Activated CD4-positive, alpha-beta T cell treated with anti-CD3 and anti-CD28 coated beads for 48 hours (primary cell): ENCODE measurements around the gene BACE2.
"Not testable (repeated sequence)": the region's sequence is repeated elsewhere in the genome, so short reads cannot be mapped to it uniquely, and the experiment has no call there.

Experiments used
- DNase-seq: peaks from one replicate; pipeline ENCODE4 v3.0.0-alpha.2; 2020

The BACE2 gene

DNA sequence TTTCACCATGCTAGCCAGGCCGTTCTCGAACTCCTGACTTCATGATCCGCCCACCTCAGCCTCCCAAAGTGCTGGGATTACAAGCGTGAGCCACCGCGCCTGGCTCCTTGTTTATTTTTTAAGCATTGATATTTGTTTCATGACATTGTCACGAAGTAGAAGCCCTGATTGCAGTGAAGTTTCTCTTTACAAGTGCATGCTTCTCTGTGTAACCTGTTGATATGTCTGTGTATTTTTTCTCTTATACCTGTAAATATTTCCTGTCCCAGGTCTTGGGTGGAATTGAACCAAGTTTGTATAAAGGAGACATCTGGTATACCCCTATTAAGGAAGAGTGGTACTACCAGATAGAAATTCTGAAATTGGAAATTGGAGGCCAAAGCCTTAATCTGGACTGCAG lies 75.1 kb downstream of the BACE2 start:
- no peak for DNase-seq

DNA sequence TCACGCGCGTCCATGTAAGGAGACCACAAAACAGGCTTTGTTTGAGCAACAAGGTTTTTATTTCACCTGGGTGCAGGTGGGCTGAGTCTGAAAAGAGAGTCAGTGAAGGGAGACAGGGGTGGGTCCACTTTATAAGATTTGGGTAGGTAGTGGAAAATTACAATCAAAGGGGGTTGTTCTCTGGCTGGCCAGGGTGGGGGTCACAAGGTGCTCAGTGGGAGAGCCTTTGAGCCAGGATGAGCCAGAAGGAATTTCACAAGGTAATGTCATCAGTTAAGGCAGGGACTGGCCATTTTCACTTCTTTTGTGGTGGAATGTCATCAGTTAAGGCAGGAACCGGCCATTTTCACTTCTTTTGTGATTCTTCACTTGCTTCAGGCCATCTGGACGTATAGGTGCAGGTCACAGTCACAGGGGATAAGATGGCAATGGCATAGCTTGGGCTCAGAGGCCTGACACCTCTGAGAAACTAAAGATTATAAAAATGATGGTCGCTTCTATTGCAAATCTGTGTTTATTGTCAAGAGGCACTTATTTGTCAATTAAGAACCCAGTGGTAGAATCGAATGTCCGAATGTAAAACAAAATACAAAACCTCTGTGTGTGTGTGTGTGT lies 76.4 kb downstream of the BACE2 start:
- DNase-seq, result not testable (repeated sequence)

DNA sequence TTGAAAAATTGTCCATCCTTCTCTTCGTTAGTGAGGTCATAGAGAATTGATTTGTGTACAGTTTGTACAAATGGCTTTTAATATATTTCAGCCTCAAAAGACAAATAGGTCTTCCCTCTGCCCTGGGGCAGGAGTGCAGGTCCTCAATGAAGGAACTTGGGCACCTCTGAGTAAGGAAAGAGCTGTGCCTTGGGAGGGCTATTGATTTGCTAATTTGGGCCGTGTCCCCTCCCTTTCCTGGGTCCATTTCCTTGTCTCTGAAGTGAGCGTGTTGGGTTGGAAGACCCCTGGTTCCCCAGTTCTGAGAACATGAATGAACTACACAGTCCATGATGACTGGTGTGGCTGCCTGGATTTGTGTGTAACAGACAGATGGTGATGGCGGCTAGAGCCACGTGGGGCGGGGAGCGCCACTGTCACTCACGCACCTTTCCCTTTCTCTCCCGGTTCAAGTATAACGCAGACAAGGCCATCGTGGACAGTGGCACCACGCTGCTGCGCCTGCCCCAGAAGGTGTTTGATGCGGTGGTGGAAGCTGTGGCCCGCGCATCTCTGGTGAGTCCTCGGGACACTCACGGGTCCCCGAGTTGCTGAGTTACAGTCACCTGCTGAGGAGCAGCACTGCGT lies 77.7 kb downstream of the BACE2 start:
- DNase-seq, result no peak

DNA sequence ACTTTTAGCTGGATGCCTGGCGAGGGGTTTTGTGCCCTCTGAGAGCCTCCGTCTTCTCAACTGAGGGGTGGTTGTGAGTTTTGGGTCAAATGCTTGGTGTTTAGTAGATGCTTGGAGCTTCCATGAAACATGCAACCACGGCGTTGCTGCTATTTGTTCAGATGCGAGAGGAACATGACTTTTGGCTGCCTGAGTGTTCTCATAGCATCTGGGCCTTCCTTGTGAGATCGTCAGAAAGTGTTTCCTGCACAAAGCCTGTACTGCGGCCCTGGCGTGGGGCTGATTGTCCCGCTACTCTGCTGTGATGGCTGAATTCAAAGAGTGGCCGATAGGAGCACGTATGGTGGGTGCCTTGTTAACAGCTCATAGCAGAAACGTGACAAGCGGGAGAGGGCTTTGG lies 78.8 kb downstream of the BACE2 start:
- DNase-seq, result no peak

DNA sequence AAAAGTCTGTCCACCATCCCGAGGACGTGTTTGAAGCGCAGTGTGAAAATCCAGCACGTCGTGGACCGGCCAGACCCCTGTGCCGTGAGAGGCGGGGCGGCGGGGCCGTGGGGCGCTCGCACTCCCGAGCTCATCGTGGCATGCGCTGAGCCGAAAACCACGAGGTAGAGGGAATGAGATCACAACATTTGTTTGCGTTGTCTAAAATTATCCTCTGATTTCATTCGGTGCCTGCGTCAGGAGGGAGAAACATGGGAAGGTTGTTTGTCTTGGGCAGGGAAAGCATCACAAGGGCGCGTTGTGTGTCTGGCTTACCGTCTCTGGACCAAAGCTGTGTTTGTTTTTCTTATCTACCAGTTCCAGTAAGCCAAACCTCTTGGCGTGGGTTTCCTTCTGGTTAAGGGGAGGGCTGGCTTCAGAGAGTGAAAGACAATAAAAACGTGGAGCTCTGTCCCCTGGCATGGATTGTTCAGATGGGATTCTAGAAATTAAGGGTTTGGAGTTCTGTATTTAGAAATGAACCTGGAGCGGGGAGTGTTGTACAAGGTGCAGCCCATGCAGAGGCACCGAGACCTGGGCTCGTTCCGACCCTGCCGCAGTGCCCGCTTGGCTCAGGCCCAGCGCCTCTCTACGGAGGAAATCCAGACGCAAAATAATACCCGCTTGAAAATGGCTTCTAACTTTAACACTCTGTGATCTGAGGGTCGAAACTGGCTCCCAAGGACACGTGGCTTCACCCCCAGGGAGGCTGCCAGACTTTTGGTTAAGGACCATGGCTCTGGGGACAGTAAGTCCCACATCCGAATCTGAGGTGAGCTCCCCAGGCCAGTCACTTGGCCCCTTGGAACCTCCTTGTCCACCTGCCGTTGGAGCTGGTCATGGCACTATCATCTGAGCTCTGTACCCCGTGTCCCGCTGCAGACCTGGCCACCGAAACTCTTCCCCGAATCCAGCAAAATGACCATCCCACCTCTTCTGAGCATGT lies 79.9 kb downstream of the BACE2 start:
- no peak for DNase-seq

DNA sequence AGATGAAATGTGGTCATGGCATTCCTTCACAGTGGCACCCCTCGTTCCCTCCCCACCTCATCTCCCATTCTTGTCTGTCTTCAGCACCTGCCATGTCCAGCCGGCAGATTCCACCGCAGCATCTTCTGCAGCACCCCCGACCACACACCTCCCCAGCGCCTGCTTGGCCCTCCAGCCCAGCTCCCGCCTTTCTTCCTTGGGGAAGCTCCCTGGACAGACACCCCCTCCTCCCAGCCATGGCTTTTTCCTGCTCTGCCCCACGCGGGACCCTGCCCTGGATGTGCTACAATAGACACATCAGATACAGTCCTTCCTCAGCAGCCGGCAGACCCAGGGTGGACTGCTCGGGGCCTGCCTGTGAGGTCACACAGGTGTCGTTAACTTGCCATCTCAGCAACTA lies 81.5 kb downstream of the BACE2 start:
- no peak for DNase-seq

DNA sequence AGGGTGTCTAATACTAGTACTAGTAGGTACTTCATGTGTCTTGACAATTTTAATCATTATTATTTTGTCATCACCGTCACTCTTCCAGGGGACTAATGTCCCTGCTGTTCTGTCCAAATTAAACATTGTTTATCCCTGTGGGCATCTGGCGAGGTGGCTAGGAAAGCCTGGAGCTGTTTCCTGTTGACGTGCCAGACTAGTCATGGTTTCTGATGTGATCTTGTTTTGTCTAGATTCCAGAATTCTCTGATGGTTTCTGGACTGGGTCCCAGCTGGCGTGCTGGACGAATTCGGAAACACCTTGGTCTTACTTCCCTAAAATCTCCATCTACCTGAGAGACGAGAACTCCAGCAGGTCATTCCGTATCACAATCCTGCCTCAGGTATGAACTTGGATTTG lies 82.6 kb downstream of the BACE2 start:
- no peak for DNase-seq

DNA sequence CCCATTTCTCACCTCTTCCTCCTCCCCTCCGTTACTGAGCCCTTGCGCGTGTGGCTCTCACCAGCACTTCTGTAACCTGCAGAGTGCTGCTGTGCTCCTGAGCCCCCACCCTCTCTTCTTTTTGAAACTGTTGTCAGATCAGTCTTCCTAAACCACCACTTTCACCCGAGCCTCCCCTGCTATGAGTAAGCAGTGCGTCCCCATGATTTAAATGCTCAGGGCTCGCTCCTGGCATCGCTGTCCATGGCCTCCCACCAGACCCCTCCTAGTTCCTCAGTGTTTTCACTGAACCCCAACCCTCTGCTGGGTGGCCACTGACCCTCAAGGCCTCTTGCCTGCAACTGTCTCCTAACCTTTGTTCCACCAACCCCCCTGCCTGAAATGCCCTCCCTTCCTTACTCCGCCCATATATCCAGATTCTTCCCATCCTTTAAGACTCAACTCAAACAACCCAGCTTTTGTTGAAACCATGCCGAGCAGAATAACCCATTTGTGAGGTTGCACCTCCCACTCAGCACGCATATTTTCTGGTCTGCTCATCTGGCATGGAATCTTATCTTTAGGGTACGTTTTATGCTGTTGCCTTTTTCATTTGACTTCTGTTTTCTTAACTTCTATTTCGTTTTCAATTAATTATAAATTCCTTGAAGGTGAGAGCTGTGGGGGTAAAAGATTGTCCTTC lies 84.1 kb downstream of the BACE2 start:
- no peak for DNase-seq

DNA sequence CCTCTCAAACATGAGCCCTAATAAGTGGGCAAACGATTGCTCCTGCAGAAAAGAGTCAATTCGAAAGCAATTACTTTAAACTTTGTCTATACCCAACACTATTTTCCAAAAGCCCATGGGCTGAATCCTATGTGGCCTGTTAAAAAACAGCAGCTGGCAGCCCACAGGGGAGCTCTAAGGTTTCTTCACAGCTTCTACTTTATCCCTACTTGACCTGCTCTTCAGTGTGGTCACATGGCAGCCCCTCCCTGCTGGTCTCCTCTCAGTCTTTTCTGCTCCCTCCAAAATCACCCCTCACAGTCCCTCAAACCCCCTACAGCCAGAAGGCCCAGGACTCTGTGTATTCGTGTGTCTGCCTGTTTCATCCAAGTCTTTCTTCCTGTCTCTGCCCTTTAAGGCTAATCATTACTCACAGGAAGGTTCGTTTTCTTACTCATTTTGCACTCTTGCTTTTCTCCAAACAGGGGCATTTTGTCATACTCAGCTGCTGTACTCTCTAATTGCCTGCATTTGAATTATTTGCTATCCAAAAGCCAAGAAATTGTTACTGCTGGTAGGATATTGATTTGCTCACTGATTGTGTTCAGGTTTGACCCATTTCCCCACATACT lies 86.2 kb downstream of the BACE2 start:
- no peak for DNase-seq

DNA sequence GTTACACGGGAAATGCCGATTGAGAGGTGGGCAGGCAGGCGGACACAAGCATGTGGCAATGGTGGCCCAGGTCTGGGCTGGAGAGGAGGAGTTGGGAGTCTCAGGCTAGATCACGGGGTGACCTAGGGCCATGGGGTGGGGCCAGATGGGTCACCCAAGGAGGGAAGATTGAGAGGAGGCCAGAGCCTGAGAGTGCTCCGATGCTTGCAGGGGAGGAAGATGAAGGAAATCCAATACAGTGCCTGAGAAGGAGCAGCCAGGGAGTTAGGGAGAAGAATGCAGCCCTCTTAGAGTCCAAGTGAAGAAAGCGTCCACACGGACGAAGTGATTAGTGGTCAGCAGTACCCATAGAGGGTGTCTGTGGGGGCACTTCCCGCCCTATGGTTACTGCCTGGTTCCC lies 87.2 kb downstream of the BACE2 start:
- DNase-seq, result no peak

DNA sequence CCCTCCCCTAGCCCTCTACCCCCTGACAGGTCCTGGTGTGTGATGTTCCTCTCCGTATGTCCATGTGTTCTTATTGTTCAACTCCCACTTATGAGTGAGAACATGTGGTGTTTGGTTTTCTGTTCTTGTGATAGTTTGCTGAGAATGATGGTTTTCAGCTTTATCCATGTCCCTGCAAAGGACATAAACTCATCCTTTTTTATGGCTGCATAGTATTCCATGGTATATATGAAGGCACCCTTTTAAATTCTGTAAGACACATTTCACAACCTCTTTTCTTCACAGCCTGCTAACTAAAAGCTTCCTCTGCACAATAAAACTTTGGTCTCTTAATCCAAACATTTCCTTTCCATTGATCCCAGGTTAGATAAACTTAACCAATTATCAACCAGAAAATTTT lies 88.3 kb downstream of the BACE2 start:
- not testable (repeated sequence) for DNase-seq

DNA sequence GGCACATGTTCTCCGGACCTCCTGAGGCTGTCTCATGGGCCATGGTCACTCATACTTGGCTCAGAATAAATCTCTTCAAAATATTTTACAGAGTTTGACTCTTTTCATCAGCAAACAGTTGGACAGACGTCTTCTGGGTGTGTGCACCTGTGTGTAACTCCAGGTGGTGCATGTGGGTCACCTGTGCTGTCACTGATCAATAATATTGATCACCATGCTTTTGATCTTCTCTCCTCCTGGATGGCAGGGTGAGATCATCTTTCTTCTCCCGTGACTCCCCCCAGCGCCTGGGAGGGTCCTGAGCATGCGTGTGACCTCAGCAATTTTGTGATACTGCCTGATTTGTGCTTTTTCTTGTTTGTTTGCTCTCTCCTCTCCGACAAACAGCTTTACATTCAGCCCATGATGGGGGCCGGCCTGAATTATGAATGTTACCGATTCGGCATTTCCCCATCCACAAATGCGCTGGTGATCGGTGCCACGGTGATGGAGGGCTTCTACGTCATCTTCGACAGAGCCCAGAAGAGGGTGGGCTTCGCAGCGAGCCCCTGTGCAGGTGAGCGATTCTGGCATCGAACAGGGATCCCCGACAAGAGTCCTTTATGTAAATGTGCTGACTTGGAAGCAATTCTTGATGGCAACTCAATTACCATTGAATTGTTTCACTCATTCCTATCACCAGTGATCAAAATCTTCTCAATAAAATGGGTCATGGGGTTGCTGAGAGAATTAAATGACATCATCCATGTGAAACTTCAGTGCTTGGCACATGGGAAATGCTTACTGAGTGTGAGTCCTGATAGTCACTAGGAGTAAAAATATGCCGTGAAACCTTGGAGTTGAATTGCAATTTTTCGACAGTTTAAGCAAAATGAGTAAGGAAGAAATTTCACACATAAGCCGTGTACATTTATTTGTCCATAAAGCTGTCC lies 89.1 kb downstream of the BACE2 start:
- no peak for DNase-seq

DNA sequence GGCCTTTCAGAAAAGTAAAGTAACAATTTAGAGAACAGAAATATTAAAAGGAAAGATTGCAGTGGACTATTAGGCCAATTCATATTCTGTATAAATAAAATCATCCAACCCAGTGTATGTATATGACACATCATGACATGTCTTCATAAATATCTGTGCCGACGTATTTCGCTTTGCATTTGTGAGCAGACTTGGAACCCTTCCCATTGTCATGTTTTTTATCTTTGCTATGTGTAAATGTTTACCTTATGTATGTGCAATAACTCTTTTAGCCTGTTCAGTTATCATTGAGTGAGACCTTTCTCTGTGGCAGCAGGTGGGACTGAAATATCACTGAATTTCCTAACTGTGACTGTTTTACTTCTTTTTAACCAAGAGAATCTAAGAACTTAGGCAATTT lies 90.7 kb downstream of the BACE2 start:
- DNase-seq, result no peak

DNA sequence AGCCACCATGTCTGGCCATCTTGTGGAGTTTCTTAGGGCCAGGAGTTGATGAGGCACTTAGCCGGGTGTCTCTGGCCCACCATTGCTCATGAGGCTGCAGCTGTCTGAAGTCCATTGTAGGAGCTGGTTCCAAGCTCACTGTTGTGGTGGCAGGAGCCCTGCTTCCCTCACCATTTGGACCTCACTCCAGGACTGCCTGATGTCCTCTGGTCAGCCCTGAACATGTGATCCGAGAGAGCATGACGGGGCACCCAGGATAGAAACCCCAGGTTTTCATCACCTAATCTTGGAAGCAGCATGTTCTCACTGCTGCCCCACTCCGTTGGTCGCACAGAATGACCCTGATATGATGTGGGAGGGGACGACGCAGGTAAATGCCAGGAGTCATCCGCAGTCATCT lies 92.5 kb downstream of the BACE2 start:
- no peak for DNase-seq

DNA sequence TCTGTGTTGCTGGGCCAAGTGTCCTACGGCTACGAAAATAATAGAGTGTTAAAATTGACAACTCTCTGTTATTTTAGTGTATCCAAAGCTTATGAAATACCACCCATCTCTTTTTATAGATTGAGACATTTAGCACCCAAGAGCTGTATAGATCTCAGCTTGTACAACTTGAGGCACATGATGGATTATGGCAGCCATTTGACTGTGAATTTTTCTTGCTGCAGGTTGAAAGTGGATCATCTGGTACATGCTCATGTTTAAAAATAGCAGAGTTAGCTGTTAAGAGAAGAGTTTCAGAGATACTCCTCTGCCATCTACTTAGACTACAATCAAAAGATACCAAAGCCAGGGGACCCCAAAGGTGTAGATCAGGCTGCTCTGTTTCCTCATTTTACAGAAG lies 99.4 kb downstream of the BACE2 start:
- no peak for DNase-seq

DNA sequence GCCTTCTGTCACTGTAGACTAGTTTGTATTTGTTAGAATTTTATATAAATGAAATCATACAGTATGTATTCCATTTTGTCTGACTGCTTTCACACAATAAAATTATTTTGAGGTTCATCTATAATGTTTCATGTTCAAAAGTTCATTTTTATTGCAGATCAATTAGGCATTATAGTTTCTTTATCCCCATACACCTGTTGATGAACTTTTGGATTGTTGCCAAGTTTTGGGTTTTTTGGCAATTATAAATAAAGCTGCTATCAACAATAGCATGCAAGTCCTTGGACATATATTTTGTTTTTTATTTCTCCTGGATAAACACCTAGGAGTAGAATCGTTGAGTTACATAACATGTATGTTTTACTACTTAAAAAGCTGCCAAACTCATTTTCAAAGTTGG lies 101.6 kb downstream of the BACE2 start:
- no peak for DNase-seq

DNA sequence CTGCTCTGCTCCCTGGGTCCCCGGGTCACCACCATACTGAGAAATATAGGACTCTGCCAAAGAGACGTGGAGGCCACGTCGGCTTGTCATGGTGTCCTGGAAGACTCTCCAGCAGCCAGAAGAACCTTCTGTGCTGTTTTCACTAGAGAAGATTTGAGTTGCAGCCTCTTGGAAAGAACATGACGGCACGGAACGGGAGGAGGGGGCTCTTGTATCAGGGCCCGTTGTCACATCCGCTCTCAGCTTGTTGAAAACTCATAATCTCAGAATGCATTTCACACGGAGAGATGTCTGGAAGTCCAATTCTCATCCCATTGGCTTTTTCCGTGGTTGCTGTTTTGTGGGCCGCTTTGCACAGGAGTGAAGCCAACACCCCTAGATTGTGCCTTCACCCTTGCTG lies 109.2 kb downstream of the BACE2 start:
- DNase-seq, result no peak

DNA sequence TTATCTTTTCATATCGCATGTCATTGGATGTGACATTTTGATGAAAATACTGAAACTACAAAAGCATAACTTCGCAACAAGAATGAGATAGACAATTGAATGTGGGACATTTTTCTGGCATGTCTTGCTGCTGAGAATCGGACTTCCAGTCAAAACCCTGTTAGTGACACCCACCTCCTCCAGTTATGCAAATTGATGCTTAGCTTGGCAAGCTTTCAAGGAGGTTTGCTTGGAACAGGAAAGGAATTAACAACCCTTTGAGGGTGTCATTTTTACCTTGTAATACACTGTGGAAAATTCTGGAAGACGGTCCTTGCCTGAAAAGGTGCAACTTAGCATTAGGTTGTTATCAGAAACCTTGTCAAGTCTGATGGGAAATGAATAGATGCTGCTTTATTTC lies 109.9 kb downstream of the BACE2 start:
- DNase-seq, result no peak

DNA sequence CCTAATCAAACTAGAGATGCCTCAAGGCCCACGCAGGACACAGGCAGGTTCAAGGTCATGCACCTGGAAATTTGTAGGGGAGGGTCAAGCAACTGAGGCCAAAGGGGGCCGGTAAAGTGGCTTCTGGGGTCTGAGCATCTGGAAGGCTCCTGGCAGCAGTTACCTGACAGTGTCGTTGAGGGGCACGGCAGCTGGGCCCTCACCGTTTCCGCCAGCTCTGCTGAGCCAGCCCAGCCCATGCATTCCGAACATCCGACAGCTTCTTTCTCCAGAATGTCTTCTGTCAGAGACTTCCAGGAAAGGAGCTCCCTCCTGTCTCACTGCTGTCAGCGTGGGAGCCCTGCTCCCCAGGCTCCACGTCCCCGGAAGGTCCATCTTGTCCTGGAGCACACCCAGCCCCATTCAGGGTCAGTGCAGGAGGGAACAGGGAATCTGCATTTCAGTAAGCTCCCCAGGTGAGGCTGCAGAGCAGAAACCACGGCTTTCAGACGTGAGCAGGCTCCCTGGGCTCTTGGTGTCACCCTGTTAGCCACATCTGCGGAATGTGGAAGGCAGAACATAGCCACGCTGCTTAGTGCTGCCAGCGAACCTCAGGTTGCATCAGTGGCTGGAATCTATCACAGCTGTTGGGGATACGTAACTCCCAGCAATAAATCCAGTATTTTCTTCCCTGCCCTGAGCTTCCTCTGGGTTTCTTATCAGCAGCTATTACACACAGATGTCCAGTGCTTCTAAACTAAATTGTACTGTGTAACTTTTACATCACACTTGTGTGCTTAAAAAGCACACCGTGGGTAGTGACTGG lies 112.4 kb downstream of the BACE2 start:
- DNase-seq, result no peak

DNA sequence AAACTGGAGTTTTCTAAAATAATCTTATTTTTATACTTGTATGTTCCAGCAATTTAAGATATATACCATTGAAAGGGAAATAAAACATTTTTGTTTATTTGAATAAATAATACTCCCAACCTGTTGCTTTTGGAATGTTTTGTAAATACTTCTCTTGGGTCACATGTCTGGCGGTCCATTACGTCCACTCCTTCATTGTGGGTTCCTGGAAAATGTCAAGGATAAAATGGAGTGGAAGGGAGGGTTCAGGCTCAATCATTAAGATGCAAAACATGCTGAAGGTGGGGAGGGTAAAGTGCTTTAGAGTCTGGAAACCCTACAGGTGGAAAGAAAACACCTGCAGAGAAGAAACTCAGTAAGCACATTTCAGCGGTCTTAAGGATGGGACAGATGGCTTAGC lies 114.5 kb downstream of the BACE2 start:
- no peak for DNase-seq
